Jurkat, Clone E6-1 (cell line): ENCODE measurements around the gene VSX1.

Experiments used
- DNase-seq: peaks from one replicate; pipeline ENCODE4 v3.0.0-alpha.2; 2011; ENCODE audit warnings: low read depth, low spot score
- H3K4me3 ChIP-seq: 2 replicates; pipeline ENCODE4 v1.5.1; 2011; ENCODE audit warnings: mild to moderate bottlenecking, low read length, control low read depth, moderate library complexity

The VSX1 gene

GRCh38 chr20:25044660-25045342, 37.1 kb downstream of the VSX1 start:
- no peak for DNase-seq
- no peak overlapping the region for H3K4me3 ChIP-seq

- DNase-seq = no peak
- H3K4me3 ChIP-seq = no peak overlapping the region
Measured at GRCh38 chr20:25044261-25044560, 37.7 kb downstream of the VSX1 start.

GRCh38 chr20:25043499-25044260, 38.3 kb downstream of the VSX1 start:
- no peak overlapping the region for H3K4me3 ChIP-seq
- no peak for DNase-seq

GRCh38 chr20:25042531-25043498, 39.1 kb downstream of the VSX1 start:
- H3K4me3 ChIP-seq = peak overlapping the region; percentile 20
- DNase-seq = peak; percentile 91

GRCh38 chr20:25041813-25042530, 40.0 kb downstream of the VSX1 start:
- DNase-seq = no peak
- no peak overlapping the region for H3K4me3 ChIP-seq

GRCh38 chr20:25040438-25040831, 41.5 kb downstream of the VSX1 start:
- DNase-seq = no peak

GRCh38 chr20:25039697-25040437, 42.1 kb downstream of the VSX1 start:
- H3K4me3 ChIP-seq = no peak overlapping the region
- no peak for DNase-seq

More at GRCh38 chr20:25040438-25040831, 41.5 kb downstream of the VSX1 start:
- no peak overlapping the region for H3K4me3 ChIP-seq

GRCh38 chr20:25038591-25039015, 43.3 kb downstream of the VSX1 start:
- no peak overlapping the region for H3K4me3 ChIP-seq
- no peak for DNase-seq

- no peak overlapping the region for H3K4me3 ChIP-seq
- DNase-seq = no peak
Measured at GRCh38 chr20:25038103-25038410, 43.9 kb downstream of the VSX1 start.

GRCh38 chr20:25037288-25038102, 44.4 kb downstream of the VSX1 start:
- no peak for DNase-seq
- H3K4me3 ChIP-seq = no peak overlapping the region

- peak overlapping the region; percentile 29 for H3K4me3 ChIP-seq
- DNase-seq = no peak
Measured at GRCh38 chr20:25036331-25036936, 45.5 kb downstream of the VSX1 start.

GRCh38 chr20:25035921-25036320, 46.0 kb downstream of the VSX1 start:
- peak overlapping the region; percentile 29 for H3K4me3 ChIP-seq
- DNase-seq = peak; percentile 86

- no peak for DNase-seq
- H3K4me3 ChIP-seq = no peak overlapping the region
Measured at GRCh38 chr20:25033924-25034300, 48.0 kb downstream of the VSX1 start.

GRCh38 chr20:25033265-25033923, 48.5 kb downstream of the VSX1 start:
- DNase-seq = no peak
- H3K4me3 ChIP-seq = no peak overlapping the region

- no peak overlapping the region for H3K4me3 ChIP-seq
- no peak for DNase-seq
Measured at GRCh38 chr20:25032478-25033264, 49.3 kb downstream of the VSX1 start.

- DNase-seq = no peak
- no peak overlapping the region for H3K4me3 ChIP-seq
Measured at GRCh38 chr20:25032065-25032477, 49.9 kb downstream of the VSX1 start.
